ENCODE measurements around the gene SLC7A10. TPM values are rescaled to one million over a fixed set of nuclear protein-coding genes. Genes with fewer than 3 reads are reported as not detected.

The SLC7A10 gene
- total RNA-seq = not detected

- no peaks in the 10 kb centered on the region for H3K4me1 ChIP-seq
- TF ChIP-seq CTCF (IDR thresholded peaks at IDR 0.05) = no peak
Measured at GRCh38 chr19:33225458-33225926, at the start of gene SLC7A10. TSS of gene SLC7A10 (minus strand) at chr19:33225850. CDS start at chr19:33225703, 147 bp downstream.

GRCh38 chr19:33274663-33275558 is 49.3 kb upstream of the SLC7A10 start:
- Histone ChIP-seq H3K9me3 (no peaks in the 10 kb centered on the region), H3K4me3 (no peak overlapping the region), H3K27me3 (no peaks in the 10 kb centered on the region), H3K36me3 (no peaks in the 10 kb centered on the region), H3K4me1 (peaks cover 0 to 4% of the 10 kb centered on the region in 2 donors), H3K27ac (no peak overlapping the region)
- TF ChIP-seq CTCF (IDR thresholded peaks at IDR 0.05) = no peak
- intact Hi-C loops (cut with DNase I) = no loop called here
- DNase-seq (ENCODE audit: low spot score in 2 of 2) = no peak

More at GRCh38 chr19:33225458-33225926, at the start of gene SLC7A10:
- peak within 1 kb of the TSS; percentile 16 to 27 for H3K4me3 ChIP-seq
- H3K9me3 ChIP-seq = peaks cover 13 to 17% of the 10 kb centered on the region in 2 donors
- H3K36me3 ChIP-seq = no peaks in the 10 kb centered on the region
- H3K27ac ChIP-seq = no peak within 1 kb of the TSS
- no peak for DNase-seq (ENCODE audit: low spot score in 2 of 2)
- intact Hi-C loops (cut with DNase I) = no loop called here
- H3K27me3 ChIP-seq = peaks cover 16% of the 10 kb centered on the region

GRCh38 chr19:33273881-33274662 is 48.4 kb upstream of the SLC7A10 start:
- Histone ChIP-seq H3K4me3 (no peak overlapping the region), H3K36me3 (no peaks in the 10 kb centered on the region), H3K27ac (no peak overlapping the region), H3K27me3 (no peaks in the 10 kb centered on the region), H3K9me3 (no peaks in the 10 kb centered on the region), H3K4me1 (peaks cover 0 to 4% of the 10 kb centered on the region in 2 donors)
- no peak for TF ChIP-seq CTCF (IDR thresholded peaks at IDR 0.05)
- intact Hi-C loops (cut with DNase I) = no loop called here
- no peak for DNase-seq (ENCODE audit: low spot score in 2 of 2)

GRCh38 chr19:33273065-33273736 is 47.6 kb upstream of the SLC7A10 start:
- no peak overlapping the region for H3K4me3 ChIP-seq
- no peak overlapping the region for H3K27ac ChIP-seq
- no peaks in the 10 kb centered on the region for H3K36me3 ChIP-seq
- no peaks in the 10 kb centered on the region for H3K27me3 ChIP-seq
- no peaks in the 10 kb centered on the region for H3K9me3 ChIP-seq
- no peak for TF ChIP-seq CTCF (IDR thresholded peaks at IDR 0.05)
- H3K4me1 ChIP-seq = peaks cover 0 to 4% of the 10 kb centered on the region in 2 donors
- no peak for DNase-seq (ENCODE audit: low spot score in 2 of 2)
- intact Hi-C loops (cut with DNase I) = no loop called here

GRCh38 chr19:33271246-33272021 is 45.8 kb upstream of the SLC7A10 start:
- H3K27ac ChIP-seq = no peak overlapping the region
- intact Hi-C loops (cut with DNase I) = no loop called here
- peaks cover 0 to 4% of the 10 kb centered on the region in 2 donors for H3K4me1 ChIP-seq
- no peak for TF ChIP-seq CTCF (IDR thresholded peaks at IDR 0.05)
- no peaks in the 10 kb centered on the region for H3K36me3 ChIP-seq
- H3K9me3 ChIP-seq = no peaks in the 10 kb centered on the region
- H3K4me3 ChIP-seq = no peak overlapping the region
- no peaks in the 10 kb centered on the region for H3K27me3 ChIP-seq
- no peak for DNase-seq (ENCODE audit: low spot score in 2 of 2)

All from ascending aorta (tissue), 2 donors.